ENCODE data around the gene OR4K5.
"Not testable (repeated sequence)": the region's sequence is repeated elsewhere in the genome, so short reads cannot be mapped to it uniquely, and the experiment has no call there.

OR4K5 gene

GRCh38 chr14:19920021-19920657, at the start of gene OR4K5:
Gene OR4K5 (plus strand): TSS chr14:19920607. CDS start chr14:19920607, 0 bp downstream.
- DNase-seq (ENCODE audit: low spot score), result no peak

- DNase-seq (ENCODE audit: low spot score), result no peak
Measured at GRCh38 chr14:19873178-19873577, 47.2 kb upstream of the OR4K5 start.

GRCh38 chr14:19874842-19875241, 45.6 kb upstream of the OR4K5 start, which contains the start of gene OR4K2:
Gene OR4K2 (plus strand): TSS chr14:19875142. CDS start chr14:19876268, 1,126 bp downstream.
- no peak for DNase-seq (ENCODE audit: low spot score)

GRCh38 chr14:19878029-19878642, 42.3 kb upstream of the OR4K5 start:
- DNase-seq (ENCODE audit: low spot score), result peak; percentile 44

- no peak for DNase-seq (ENCODE audit: low spot score)
Measured at GRCh38 chr14:19895282-19895681, 25.1 kb upstream of the OR4K5 start.

GRCh38 chr14:19900999-19901398, 19.4 kb upstream of the OR4K5 start:
- no peak for DNase-seq (ENCODE audit: low spot score)

GRCh38 chr14:19902409-19902808, 18.0 kb upstream of the OR4K5 start:
- DNase-seq (ENCODE audit: low spot score), result no peak

GRCh38 chr14:19906665-19907064, 13.7 kb upstream of the OR4K5 start:
- DNase-seq (ENCODE audit: low spot score), result no peak

- DNase-seq (ENCODE audit: low spot score), result no peak
Measured at GRCh38 chr14:19911114-19911513, 9.3 kb upstream of the OR4K5 start.

- no peak for DNase-seq (ENCODE audit: low spot score)
Measured at GRCh38 chr14:19917243-19917642, 3.2 kb upstream of the OR4K5 start.

- no peak for DNase-seq (ENCODE audit: low spot score)
Measured at GRCh38 chr14:19917955-19918518, 2.4 kb upstream of the OR4K5 start.

- no peak for DNase-seq (ENCODE audit: low spot score)
Measured at GRCh38 chr14:19918553-19919264, 1.7 kb upstream of the OR4K5 start.

- DNase-seq (ENCODE audit: low spot score), result no peak
Measured at GRCh38 chr14:19930617-19931016, 10.2 kb downstream of the OR4K5 start, which contains the start of gene OR4K1. Gene OR4K1 (plus strand): TSS chr14:19930917. CDS start chr14:19935667, 4,750 bp downstream.

- DNase-seq (ENCODE audit: low spot score), result no peak
Measured at GRCh38 chr14:19941668-19942067, 21.3 kb downstream of the OR4K5 start.

GRCh38 chr14:19947413-19948090, 27.1 kb downstream of the OR4K5 start:
- no peak for DNase-seq (ENCODE audit: low spot score)

GRCh38 chr14:19949218-19949617, 28.8 kb downstream of the OR4K5 start:
- DNase-seq (ENCODE audit: low spot score), result no peak

GRCh38 chr14:19969735-19970134, 49.3 kb downstream of the OR4K5 start:
- DNase-seq (ENCODE audit: low spot score), result not testable (repeated sequence)
